Common myeloid progenitor, CD34-positive (primary cell): ENCODE data around the gene VANGL2.

Experiments used
- CTCF ChIA-PET: fragments of 350-600 bp; sonication (Branson Sonifier 250); formaldehyde crosslinking; loops from one replicate; lab custom pipeline; 2021; ENCODE audit warnings: antibody characterized with exemption; lab: Charles Lee
- POLR2A ChIA-PET: fragments of 350-600 bp; sonication (Branson Sonifier 250); formaldehyde crosslinking; loops from one replicate; lab custom pipeline; 2021; ENCODE audit warnings: antibody characterized with exemption; lab: Charles Lee
- DNase-seq, 3 donors: peaks; one replicate each; pipeline versions ENCODE4 v3.0.0 to v3.0.0-alpha.2; 2013
- H3K27ac ChIP-seq, 2 experiments: 1 replicate in 1 of 2; 2 replicates in 1 of 2; pipeline ENCODE4 v1.7.0; 2013; ENCODE audit warnings: inconsistent platforms in 2 of 2, low read length in 2 of 2, mild to moderate bottlenecking in 2 of 2, low read depth in 1 of 2, moderate library complexity in 1 of 2; ENCODE audit not compliant: severe bottlenecking in 2 of 2, insufficient read depth in 1 of 2, poor library complexity in 1 of 2
- H3K27me3 ChIP-seq, 5 experiments: replicated peaks in 2 of 5; 1 replicate in 3 of 5; 2 replicates in 2 of 5; pipeline versions ENCODE4 v1.6.1 to v1.7.0; 2013; ENCODE audit warnings: low read length in 4 of 5, mild to moderate bottlenecking in 2 of 5, moderate library complexity in 2 of 5, inconsistent platforms in 1 of 5; ENCODE audit not compliant: insufficient read depth in 5 of 5, control insufficient read depth in 4 of 5
- H3K36me3 ChIP-seq, 4 experiments: 1 replicate in 2 of 4; 2 replicates in 2 of 4; pipeline versions ENCODE4 v1.6.1 to v1.7.0; 2013; ENCODE audit warnings: low read length in 3 of 4, control low read depth in 1 of 4, mild to moderate bottlenecking in 1 of 4; ENCODE audit not compliant: control insufficient read depth in 4 of 4, insufficient read depth in 4 of 4
- H3K4me1 ChIP-seq, 4 experiments: 1 replicate in 3 of 4; 2 replicates in 1 of 4; pipeline versions ENCODE4 v1.6.1 to v1.7.1; 2013; ENCODE audit warnings: low read length in 3 of 4, mild to moderate bottlenecking in 3 of 4, control low read depth in 1 of 4, inconsistent platforms in 1 of 4, moderate library complexity in 1 of 4; ENCODE audit not compliant: control insufficient read depth in 4 of 4, insufficient read depth in 4 of 4; ENCODE audit errors: control extremely low read depth in 1 of 4
- H3K4me3 ChIP-seq, 7 experiments: 1 replicate in 4 of 7; 2 replicates in 3 of 7; pipeline versions ENCODE4 v1.5.1 to v1.7.0; 2013; ENCODE audit warnings: mild to moderate bottlenecking in 7 of 7, low read length in 6 of 7, moderate library complexity in 6 of 7, inconsistent platforms in 2 of 7, low read depth in 2 of 7, control low read depth in 1 of 7; ENCODE audit not compliant: insufficient read depth in 4 of 7, control insufficient read depth in 1 of 7; ENCODE audit errors: extremely low read depth in 1 of 7
- H3K9me3 ChIP-seq, 5 experiments: 1 replicate in 4 of 5; 2 replicates in 1 of 5; pipeline versions ENCODE4 v1.6.1 to v1.7.1; 2013; ENCODE audit warnings: low read length in 4 of 5, mild to moderate bottlenecking in 2 of 5, inconsistent platforms in 1 of 5, low read depth in 1 of 5, moderate library complexity in 1 of 5; ENCODE audit not compliant: control insufficient read depth in 4 of 5, insufficient read depth in 2 of 5; ENCODE audit errors: control extremely low read depth in 1 of 5
- WGBS: methylation state at CpG from one replicate; pipeline ENCODE4 v1.1.5; 2013; ENCODE audit not compliant: insufficient coverage; 5-methylcytosine and 5-hydroxymethylcytosine counted together

The VANGL2 gene

DNA sequence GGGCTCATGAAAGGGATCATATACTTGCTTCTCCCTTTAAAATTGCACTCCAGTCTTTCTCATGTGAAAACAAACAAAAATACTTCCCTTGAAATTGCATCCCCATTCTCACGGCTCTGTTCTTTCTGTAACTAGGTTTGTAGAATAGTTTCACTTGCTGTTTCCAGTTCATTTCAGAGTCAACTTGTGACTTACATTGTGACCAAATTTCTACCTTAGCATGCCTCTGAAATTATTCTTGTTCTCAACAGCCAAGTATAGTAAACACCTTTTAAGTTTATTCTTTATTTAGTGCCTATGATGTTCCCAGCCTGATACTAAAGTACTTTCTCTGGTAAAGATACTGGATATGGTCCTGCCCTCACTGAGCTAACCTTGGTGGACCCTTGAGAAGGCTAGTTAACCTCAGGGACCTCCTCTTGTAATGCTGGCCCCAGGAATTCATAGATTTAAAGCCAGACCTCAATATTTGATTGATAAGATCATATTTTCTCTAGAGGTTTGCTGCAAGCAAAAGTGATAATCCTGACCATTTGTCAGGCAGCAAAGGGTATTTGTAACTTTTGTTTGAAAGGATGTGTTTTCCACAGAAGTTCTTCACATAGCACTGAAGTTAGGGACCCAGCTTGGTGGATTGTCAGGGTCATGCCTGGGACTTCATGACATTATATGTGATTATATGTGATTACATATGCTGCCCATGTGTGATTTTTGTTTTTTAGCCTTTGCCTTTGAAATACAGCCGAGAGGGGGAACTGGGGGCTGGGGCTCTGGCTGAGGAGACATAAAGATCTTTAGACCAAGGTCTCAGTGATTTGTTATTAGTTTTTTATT is 29.6 kb downstream of the VANGL2 start:
- Histone ChIP-seq H3K27me3 (no peaks in the 10 kb centered on the region), H3K27ac (no peak overlapping the region), H3K4me1 (peaks cover 0 to 32% (median 18%) of the 10 kb centered on the region in 4 experiments), H3K9me3 (peaks cover 0 to 3% (median 0%) of the 10 kb centered on the region in 5 experiments), H3K36me3 (peaks cover 0 to 5% (median 0%) of the 10 kb centered on the region in 4 experiments), H3K4me3 (no peak overlapping the region)
- WGBS, result 100% methylated on average over 1 of the region's 2 CpGs
- DNase-seq, result peak in 1 of 3 donors; percentile 21
- ChIA-PET POLR2A (no interaction called here), CTCF (interaction anchor here (0.8 to 6.1 kb wide), 7 partner anchors 9 to 246 kb away, joined by 3 to 120 read pairs (median 5); no protein-coding TSS in a partner anchor)

DNA sequence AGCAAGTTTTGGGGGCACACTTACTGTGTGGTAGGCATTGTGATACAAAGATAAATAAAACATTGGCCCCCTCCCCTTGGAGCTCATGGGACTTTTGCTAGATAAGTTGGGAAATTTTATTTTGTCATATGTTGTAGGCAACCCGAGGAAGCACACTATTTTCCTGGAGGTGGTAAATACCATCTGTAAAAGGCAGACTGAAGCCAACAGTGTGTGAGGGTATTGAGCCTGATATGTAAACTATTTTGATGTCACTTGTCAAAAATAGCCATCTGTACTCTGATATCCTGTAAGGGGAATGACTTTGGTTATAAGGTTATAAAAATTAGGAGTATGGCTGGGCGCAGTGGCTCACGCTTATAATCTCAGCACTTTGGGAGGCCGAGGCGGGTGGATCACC is 30.6 kb downstream of the VANGL2 start:
- Histone ChIP-seq H3K36me3 (peaks cover 0 to 3% (median 0%) of the 10 kb centered on the region in 4 experiments), H3K4me1 (peaks cover 0 to 32% (median 18%) of the 10 kb centered on the region in 4 experiments), H3K27me3 (no peaks in the 10 kb centered on the region), H3K9me3 (peaks cover 0 to 3% (median 0%) of the 10 kb centered on the region in 5 experiments), H3K27ac (no peak overlapping the region), H3K4me3 (no peak overlapping the region)
- ChIA-PET CTCF (interaction anchor here (0.8 to 6.1 kb wide), 4 partner anchors 12 to 178 kb away, joined by 3 to 120 read pairs (median 9); no protein-coding TSS in a partner anchor), POLR2A (no interaction called here)
- WGBS, result 97% methylated on average over 4 of the region's 5 CpGs
- no peak for DNase-seq

DNA sequence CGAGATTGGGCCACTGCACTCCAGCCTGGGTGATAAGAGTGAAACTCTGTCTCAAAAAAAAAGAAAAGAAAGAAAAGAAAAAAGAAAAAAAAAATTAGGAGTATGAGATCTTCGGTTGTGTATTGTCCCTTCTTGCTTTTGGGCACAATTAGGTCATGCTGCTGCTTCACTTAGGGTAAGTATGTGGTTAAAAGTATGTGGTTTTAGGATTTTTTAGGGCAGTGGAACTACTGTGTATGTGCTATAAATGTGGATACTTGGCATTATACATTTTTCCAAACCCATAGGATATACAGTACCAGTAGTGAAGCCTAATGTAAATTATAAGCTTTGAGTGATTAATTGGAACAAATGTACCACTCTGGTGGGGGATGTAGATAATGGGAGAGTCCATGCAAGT is 31.2 kb downstream of the VANGL2 start:
- DNase-seq, result no peak
- CTCF ChIA-PET, result interaction anchor here (1.0 to 6.1 kb wide), 4 partner anchors 108 to 178 kb away, joined by 3 to 120 read pairs (median 9); no protein-coding TSS in a partner anchor
- WGBS, result 92% methylated on average over 2 of the region's 2 CpGs
- peaks cover 0 to 3% (median 0%) of the 10 kb centered on the region in 5 experiments for H3K9me3 ChIP-seq
- POLR2A ChIA-PET, result no interaction called here
- no peak overlapping the region for H3K27ac ChIP-seq
- H3K36me3 ChIP-seq, result peaks cover 0 to 3% (median 0%) of the 10 kb centered on the region in 4 experiments
- H3K27me3 ChIP-seq, result no peaks in the 10 kb centered on the region
- H3K4me1 ChIP-seq, result peaks cover 0 to 32% (median 18%) of the 10 kb centered on the region in 4 experiments
- H3K4me3 ChIP-seq, result no peak overlapping the region

DNA sequence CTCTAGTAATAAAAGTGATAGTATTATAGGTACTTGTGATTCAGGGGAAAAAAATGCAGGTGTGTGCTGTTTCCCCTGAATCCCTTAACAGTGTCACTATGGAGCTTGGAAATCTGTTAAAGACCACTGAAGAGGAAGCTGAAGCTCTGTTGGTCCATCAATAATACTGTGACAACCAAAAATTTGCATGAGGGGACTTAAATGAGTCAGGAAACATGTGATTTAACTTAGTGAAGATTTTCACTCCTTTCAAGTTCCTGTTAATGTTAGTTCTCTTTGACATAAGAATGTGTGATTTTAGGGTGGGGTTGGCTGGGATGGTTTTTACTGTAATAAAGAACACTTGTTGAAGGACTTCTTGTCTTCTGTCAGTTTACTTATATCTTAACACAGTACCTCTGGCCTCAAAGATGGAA is 32.0 kb downstream of the VANGL2 start:
- H3K27me3 ChIP-seq, result no peaks in the 10 kb centered on the region
- H3K36me3 ChIP-seq, result no peaks in the 10 kb centered on the region
- POLR2A ChIA-PET, result no interaction called here
- H3K4me1 ChIP-seq, result peaks cover 0 to 32% (median 24%) of the 10 kb centered on the region in 4 experiments
- H3K9me3 ChIP-seq, result peaks cover 0 to 3% (median 0%) of the 10 kb centered on the region in 5 experiments
- H3K4me3 ChIP-seq, result no peak overlapping the region
- CTCF ChIA-PET, result interaction anchor here (1.0 to 6.1 kb wide), 3 partner anchors 108 to 177 kb away, joined by 3 to 120 read pairs (median 3); no protein-coding TSS in a partner anchor
- DNase-seq, result peak in 2 of 3 donors; percentile 70 to 79
- H3K27ac ChIP-seq, result no peak overlapping the region

DNA sequence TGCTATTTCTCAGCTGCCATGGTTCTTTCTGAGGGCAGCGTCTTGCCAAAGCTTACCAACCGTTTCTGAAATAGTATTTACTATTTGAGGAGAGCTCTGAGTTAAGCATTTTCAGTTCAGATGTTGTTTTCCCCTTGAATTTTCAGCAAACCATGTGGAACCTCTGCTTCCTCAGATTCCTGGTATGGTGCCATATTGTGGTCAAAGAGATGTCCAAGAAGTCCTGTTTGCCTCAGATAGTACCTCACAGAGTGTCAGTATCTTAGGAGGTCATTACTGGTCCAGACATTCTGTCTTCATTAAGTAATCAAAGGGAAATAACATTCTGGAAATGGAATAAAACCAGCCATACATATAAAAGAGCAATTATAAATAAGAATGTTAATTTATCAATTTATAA is 36.6 kb downstream of the VANGL2 start:
- CTCF ChIA-PET, result no interaction called here
- Histone ChIP-seq H3K9me3 (peaks cover 0 to 3% (median 0%) of the 10 kb centered on the region in 5 experiments), H3K36me3 (no peaks in the 10 kb centered on the region), H3K4me3 (peak overlapping the region in 1 of 7 experiments; percentile 3), H3K27me3 (no peaks in the 10 kb centered on the region), H3K27ac (no peak overlapping the region), H3K4me1 (peaks cover 0 to 24% (median 10%) of the 10 kb centered on the region in 4 experiments)
- no CpG with 5 or more reads among the region's 2 CpGs for WGBS
- POLR2A ChIA-PET, result no interaction called here
- DNase-seq, result peak in 2 of 3 donors; percentile 29 to 54

DNA sequence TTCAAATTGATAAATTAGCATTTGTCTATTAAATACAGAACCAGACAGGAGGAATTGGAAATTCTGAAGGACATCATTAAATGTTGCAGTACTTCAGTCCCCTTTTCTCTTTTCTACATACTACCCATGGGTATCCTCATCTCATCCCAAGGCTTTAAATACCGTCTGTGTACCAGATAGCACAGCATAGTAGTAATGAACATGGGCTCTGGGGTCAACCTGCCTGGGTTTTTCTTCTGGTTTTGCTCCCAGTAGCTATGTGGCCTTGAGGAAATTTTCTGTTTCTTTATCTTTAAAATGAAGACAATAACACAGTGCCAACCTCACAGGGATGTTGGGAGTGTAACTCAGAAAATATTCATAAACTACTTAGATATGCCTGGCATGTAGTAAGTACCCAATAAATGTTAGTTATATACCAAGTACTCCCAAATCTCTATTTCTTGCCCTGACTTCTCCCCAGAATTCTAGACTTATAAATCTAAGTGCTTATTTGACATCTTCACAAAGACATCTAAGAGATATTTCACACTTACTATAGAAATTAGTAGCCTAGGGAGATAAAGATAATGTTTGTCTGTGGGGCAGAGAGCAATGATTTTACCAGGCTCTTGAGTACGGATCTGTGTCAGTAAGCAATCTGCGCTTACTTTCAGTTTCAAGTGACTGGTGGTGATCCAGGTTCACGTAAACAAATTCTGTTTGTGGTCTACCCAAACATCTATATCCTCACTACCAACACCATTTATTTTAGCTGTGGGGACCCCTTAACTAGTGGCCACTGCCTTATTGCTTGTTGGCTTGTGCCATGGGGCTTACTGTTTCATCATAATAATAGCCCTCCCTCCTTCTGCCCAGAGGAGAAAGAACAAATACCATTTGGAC is 37.3 kb downstream of the VANGL2 start:
- H3K27me3 ChIP-seq, result no peaks in the 10 kb centered on the region
- H3K9me3 ChIP-seq, result peaks cover 0 to 3% (median 0%) of the 10 kb centered on the region in 5 experiments
- peaks cover 0 to 18% (median 5%) of the 10 kb centered on the region in 4 experiments for H3K4me1 ChIP-seq
- peak; percentile 29 to 71 (median 50) for DNase-seq
- H3K4me3 ChIP-seq, result peak overlapping the region in 4 of 7 experiments; percentile 16 to 63 (median 38)
- peak overlapping the region; percentile 0 to 22 for H3K27ac ChIP-seq
- POLR2A ChIA-PET, result no interaction called here
- H3K36me3 ChIP-seq, result no peaks in the 10 kb centered on the region
- CTCF ChIA-PET, result no interaction called here
- WGBS, result 38% methylated on average over 3 of the region's 4 CpGs
